A549 (cell line): ENCODE measurements around the gene ANKRD12.

Experiments
- CEBPB ChIP-seq, 2 experiments: fragments of >200 bp in 1 of 2; sonication (Bioruptor Twin) in 1 of 2; formaldehyde crosslinking in 1 of 2; IDR thresholded peaks; 2 replicates each; pipeline ENCODE4 v1.6.1; 2012 to 2016
- EP300 ChIP-seq, 2 experiments: fragments of >200 bp; sonication (Bioruptor Twin); formaldehyde crosslinking; IDR thresholded peaks; 2 replicates in 1 of 2; 3 replicates in 1 of 2; pipeline ENCODE4 v1.6.1; 2016 to 2017
- ESRRA ChIP-seq: fragments of 150-350 bp; IDR thresholded peaks from 2 replicates; pipeline ENCODE4 v1.6.1; 2014; ENCODE audit warnings: mild to moderate bottlenecking, low read length, borderline replicate concordance
- FOSL2 ChIP-seq, 2 experiments: fragments of 450-650 bp in 1 of 2; fragments of >200 bp in 1 of 2; sonication (Bioruptor Twin) in 1 of 2; formaldehyde crosslinking; IDR thresholded peaks; 2 replicates each; pipeline versions ENCODE4 v1.5.0 to v1.6.1; 2016 to 2020; ENCODE audit warnings: mild to moderate bottlenecking in 1 of 2, moderate library complexity in 1 of 2
- MYC ChIP-seq: IDR thresholded peaks from 2 replicates; pipeline ENCODE4 v1.6.1; 2012; ENCODE audit warnings: mild to moderate bottlenecking, inconsistent platforms, low read length, improper control_type of control experiment, borderline replicate concordance
- POLR2A ChIP-seq: IDR thresholded peaks from 2 replicates; pipeline ENCODE4 v1.6.1; 2012; ENCODE audit warnings: mild to moderate bottlenecking, low read length
- RAD21 ChIP-seq, 2 experiments: fragments of >200 bp in 1 of 2; sonication (Bioruptor Twin) in 1 of 2; formaldehyde crosslinking in 1 of 2; IDR thresholded peaks in 1 of 2; conservative IDR thresholded peaks in 1 of 2; 2 replicates in 1 of 2; 3 replicates in 1 of 2; pipeline ENCODE4 v1.6.1; 2012 to 2018; ENCODE audit warnings: inconsistent platforms in 1 of 2
- SMC3 ChIP-seq: fragments of >200 bp; sonication (Bioruptor Twin); formaldehyde crosslinking; IDR thresholded peaks from 3 replicates; pipeline ENCODE4 v1.6.1; 2018; ENCODE audit warnings: inconsistent platforms
- ZSCAN20 ChIP-seq: fragments of 250-450 bp; sonication (Bioruptor Pico); IDR thresholded peaks from 2 replicates; pipeline ENCODE4 v1.8.0; 2022; ENCODE audit warnings: mild to moderate bottlenecking, moderate library complexity
- TF ChIP-seq, protein P1 (sequence below): fragments of >200 bp; sonication (Bioruptor Twin); formaldehyde crosslinking; IDR thresholded peaks from 3 replicates; pipeline ENCODE4 v1.5.1; 2016
- TF ChIP-seq, protein P2 (sequence below): IDR thresholded peaks from 2 replicates; pipeline ENCODE4 v1.6.1; 2012

DNA sequence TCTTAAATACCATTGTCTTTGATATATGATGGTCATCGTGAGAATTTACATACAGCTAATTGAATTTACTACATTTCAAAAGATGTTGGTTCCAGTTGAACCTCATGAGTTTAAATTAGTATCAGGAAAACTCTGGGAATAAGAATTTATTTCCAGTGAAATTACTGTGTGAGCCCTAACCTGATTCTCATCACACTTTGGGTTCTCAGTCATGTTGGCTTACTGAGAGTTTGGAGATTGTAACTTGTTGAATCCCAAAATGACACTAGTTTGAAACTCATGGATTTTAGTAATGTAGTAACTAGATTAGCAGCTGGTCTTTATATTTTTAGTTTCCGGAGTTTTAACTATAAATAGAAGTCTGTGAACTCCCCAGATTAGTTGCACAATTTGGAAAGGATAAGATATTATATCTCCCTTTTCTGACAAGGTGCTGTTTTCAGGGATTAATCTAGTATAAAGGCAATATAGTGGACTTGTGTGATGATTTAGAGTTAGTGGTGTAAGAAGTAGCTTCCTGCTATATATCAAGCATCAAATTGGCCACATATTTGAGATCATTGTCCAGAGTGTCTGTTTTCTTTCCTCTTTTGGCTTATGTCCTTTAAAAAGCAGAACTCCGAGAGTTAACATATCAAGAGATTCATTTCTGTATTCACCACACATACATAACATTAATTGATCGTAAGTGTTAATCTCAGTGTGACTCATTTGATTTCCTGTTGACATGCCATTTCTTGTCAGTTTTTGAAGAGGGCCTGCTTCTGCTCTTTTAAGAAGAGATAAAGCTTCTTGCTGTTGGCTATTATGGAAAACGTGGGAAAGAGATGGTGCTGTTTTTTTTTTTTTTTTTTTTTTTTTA, 18.4 kb upstream of the ANKRD12 start:
- TF ChIP-seq, protein P1, sequence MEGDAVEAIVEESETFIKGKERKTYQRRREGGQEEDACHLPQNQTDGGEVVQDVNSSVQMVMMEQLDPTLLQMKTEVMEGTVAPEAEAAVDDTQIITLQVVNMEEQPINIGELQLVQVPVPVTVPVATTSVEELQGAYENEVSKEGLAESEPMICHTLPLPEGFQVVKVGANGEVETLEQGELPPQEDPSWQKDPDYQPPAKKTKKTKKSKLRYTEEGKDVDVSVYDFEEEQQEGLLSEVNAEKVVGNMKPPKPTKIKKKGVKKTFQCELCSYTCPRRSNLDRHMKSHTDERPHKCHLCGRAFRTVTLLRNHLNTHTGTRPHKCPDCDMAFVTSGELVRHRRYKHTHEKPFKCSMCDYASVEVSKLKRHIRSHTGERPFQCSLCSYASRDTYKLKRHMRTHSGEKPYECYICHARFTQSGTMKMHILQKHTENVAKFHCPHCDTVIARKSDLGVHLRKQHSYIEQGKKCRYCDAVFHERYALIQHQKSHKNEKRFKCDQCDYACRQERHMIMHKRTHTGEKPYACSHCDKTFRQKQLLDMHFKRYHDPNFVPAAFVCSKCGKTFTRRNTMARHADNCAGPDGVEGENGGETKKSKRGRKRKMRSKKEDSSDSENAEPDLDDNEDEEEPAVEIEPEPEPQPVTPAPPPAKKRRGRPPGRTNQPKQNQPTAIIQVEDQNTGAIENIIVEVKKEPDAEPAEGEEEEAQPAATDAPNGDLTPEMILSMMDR, result no peak
- TF ChIP-seq FOSL2 (IDR thresholded peaks at IDR 0.05) (no peak), FOSL2 (CRISPR knock-in tag; IDR thresholded peaks at IDR 0.05) (no peak), SMC3 (no peak), POLR2A (no peak), CEBPB (IDR thresholded peaks at IDR 0.05) (no peak), EP300 (IDR thresholded peaks at IDR 0.05) (no peak), MYC (no peak), ESRRA (no peak), ZSCAN20 (CRISPR knock-in tag) (no peak), RAD21 (conservative IDR thresholded peaks at IDR 0.05 in 1 of 2, IDR thresholded peaks at IDR 0.05 in 1 of 2) (no peak)
- TF ChIP-seq, protein P2, sequence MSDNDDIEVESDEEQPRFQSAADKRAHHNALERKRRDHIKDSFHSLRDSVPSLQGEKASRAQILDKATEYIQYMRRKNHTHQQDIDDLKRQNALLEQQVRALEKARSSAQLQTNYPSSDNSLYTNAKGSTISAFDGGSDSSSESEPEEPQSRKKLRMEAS, result no peak
